ENCODE results near the gene DNAJB8.

DNAJB8 gene

DNA sequence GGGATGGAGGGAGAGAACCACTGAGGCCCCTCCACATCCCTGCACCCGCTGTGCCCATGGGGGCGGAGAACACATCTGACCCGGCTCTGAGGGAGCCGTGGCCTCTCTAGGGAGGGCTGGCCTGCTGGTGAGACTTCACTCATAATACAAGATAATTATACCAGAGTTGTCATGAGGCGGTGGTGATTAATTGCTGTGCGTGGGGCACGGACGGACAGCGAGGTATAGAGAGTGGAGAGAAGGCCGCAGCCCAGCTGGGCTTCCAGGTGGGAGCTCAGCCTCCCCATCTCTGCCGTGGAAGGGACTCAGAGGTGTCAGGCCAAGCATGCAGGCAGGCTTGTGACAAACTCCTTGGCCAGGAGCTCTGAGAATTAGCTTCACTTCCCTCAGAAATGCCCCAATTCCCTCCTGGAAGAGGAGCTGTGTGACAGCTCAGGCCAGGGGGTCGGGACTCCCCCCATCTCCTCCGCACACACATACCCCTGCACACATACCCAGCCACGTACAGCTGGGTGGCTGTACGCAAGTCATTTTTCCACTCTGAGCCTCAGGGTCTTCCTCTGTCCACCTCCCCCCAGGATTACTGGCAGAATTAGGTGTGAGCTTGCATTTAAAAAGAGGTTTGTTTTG lies 32.3 kb upstream of the DNAJB8 start:
- intact Hi-C loops (cut with micrococcal nuclease) = loop anchor here (10.0 kb wide), 1 partner anchor 86 kb away; no protein-coding TSS in a partner anchor
- H3K36me3 Mint-ChIP-seq (ENCODE audit: low read depth) = no peaks in the 10 kb centered on the region
- no peak overlapping the region for H3K4me3 Mint-ChIP-seq
- H3K27me3 Mint-ChIP-seq = peaks cover 52% of the 10 kb centered on the region
- no peaks in the 10 kb centered on the region for H3K9me3 Mint-ChIP-seq
- H3K27ac Mint-ChIP-seq = no peak overlapping the region
- H3K4me1 Mint-ChIP-seq (ENCODE audit: low read depth) = peaks cover 15% of the 10 kb centered on the region

DNA sequence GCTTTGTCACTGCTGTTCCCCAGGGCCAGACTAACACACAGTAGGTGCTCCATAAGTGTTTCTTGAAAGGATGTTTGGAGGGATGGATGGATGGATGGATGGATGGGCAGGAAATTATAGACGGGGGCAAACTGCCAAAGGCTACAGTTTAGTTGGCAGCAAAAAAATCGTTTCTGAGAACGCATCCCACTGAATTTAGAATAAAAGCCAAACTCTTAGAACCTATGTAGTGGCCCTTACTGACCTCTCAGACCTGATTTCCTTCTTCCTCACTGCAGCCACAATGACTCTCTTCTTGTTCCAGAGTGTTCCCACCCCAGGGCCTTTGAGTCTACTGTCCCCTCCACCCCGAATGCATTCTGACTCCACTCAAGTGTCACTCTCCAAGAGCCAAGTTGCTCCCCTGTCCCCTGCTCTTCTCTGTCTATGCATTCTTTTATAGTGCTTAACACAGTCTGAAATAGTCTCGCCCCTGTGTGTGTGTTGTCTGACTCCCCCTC lies 31.5 kb upstream of the DNAJB8 start:
- intact Hi-C loops (cut with micrococcal nuclease) = loop anchor here (10.0 kb wide), 1 partner anchor 87 kb away; no protein-coding TSS in a partner anchor
- Mint-ChIP-seq H3K27me3 (peaks cover 60% of the 10 kb centered on the region), H3K4me3 (peak overlapping the region; percentile 35), H3K9me3 (no peaks in the 10 kb centered on the region), H3K27ac (no peak overlapping the region), H3K36me3 (ENCODE audit: low read depth) (no peaks in the 10 kb centered on the region), H3K4me1 (ENCODE audit: low read depth) (peaks cover 20% of the 10 kb centered on the region)

DNA sequence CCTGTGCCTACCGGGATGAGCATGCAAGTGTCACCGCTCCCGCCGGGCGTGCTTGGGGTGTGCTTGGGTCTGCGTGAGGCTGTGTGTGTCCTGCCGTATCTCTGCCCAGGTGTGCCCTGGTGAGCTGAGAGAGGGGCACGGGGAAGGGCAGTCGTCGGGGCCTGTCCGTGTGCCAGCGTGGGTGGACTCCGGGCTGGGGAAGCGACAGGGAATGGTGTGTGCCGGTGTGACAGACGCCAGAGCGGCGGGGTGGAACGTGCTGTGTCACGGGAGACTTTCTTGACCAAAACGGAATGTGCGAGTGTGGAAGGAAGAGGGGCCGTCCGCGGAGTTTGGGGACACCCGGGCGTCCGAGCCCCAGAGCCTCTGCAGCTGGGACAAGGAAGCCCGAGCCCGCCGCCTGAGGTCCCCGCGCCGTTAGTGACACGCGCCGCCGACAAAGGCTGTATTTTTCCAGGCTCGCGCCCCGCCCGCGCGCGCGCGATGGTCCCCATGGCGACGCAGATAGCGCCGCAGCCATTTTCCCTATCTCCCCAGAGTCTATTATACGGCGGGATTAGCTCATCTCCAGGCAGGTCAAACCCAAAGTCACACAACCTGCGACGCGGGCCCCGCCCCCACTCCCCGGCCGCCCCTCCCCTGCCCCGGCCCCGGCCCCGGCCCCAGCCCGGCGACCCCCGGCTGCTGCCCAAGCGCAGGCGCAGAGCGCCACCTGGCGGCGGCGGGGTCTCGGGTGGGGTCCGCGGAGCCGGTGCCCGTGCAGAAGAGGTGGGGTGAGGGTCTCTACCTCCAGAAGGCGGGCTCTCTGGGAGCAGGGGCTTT lies 30.8 kb upstream of the DNAJB8 start:
- Mint-ChIP-seq H3K4me1 (ENCODE audit: low read depth) (peaks cover 20% of the 10 kb centered on the region), H3K4me3 (peak overlapping the region; percentile 67), H3K27me3 (peaks cover 65% of the 10 kb centered on the region), H3K27ac (no peak overlapping the region), H3K9me3 (no peaks in the 10 kb centered on the region), H3K36me3 (ENCODE audit: low read depth) (no peaks in the 10 kb centered on the region)
- intact Hi-C loops (cut with micrococcal nuclease) = loop anchor here (2.0 to 10.0 kb wide), 2 partner anchors 71 to 87 kb away; no protein-coding TSS in a partner anchor

DNA sequence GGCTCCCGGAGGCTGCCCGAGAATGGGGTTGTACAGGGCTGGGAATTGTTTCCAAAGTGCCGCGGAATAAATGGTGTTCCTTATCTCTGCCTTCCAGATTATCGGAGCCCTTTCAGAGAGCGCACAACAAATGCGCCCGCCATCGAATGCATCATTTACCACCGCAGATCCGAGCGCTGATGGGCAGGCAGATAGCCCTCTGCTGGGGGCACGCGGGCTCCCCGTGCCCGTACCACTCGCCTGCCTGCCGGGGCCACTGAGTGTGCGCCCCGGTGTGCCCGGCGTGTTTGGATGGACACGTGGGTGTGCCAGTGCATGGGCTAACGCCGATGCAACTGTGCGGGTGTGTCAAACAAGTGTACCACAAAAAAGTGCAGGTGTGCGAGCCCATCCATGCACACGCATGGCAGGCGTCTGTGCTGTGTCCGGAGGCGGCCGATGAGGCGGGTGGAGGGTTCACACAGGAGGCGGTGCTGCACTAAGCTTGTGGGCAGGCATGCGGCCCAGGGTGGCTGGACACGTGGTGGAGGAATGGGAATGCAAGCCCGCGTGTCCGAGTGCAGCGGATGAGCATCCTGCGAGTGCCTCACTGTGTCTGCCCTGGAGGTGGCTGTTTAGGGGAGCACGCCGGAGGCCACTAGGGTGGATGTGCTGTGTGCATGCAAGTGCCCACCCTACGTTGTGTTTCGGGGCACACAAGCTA lies 30.1 kb upstream of the DNAJB8 start:
- Mint-ChIP-seq H3K4me1 (ENCODE audit: low read depth) (peaks cover 25% of the 10 kb centered on the region), H3K9me3 (no peaks in the 10 kb centered on the region), H3K4me3 (peak overlapping the region; percentile 67), H3K27ac (no peak overlapping the region), H3K36me3 (ENCODE audit: low read depth) (no peaks in the 10 kb centered on the region), H3K27me3 (peaks cover 72% of the 10 kb centered on the region)
- intact Hi-C loops (cut with micrococcal nuclease) = loop anchor here (2.0 to 10.0 kb wide), 2 partner anchors 70 to 88 kb away; no protein-coding TSS in a partner anchor

DNA sequence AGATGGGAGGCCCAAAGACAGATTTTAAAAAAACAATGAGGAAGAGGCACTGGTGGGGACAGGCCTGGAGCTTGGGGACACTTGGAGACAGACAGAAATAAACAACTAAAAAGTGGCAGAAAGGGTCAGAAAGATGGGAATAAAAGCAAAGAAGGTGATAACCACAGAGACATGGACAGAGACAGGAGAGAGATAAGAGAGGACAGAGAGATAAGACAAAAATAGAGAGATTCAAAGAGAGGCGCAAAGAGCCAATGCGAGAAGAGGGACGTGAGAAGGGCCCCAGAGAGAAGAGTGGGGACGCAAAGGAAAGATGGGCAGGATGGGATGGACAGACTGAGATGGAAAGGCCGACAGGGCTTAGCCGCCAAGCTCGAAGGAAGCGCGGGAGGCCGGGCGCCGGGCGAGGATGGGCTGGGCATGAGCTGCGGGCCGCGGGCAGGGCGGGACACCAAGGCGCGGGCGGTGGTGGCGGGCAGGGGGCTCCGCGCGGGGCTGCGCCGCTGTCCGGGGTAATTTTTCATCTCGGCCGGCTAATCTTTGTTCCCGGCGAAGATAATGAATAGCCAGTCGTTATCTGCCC lies 29.4 kb upstream of the DNAJB8 start:
- Mint-ChIP-seq H3K4me3 (no peak overlapping the region), H3K9me3 (no peaks in the 10 kb centered on the region), H3K36me3 (ENCODE audit: low read depth) (no peaks in the 10 kb centered on the region), H3K27me3 (peaks cover 79% of the 10 kb centered on the region), H3K27ac (no peak overlapping the region), H3K4me1 (ENCODE audit: low read depth) (peaks cover 27% of the 10 kb centered on the region)
- intact Hi-C loops (cut with micrococcal nuclease) = loop anchor here (2.0 to 10.0 kb wide), 2 partner anchors 69 to 89 kb away; no protein-coding TSS in a partner anchor

DNA sequence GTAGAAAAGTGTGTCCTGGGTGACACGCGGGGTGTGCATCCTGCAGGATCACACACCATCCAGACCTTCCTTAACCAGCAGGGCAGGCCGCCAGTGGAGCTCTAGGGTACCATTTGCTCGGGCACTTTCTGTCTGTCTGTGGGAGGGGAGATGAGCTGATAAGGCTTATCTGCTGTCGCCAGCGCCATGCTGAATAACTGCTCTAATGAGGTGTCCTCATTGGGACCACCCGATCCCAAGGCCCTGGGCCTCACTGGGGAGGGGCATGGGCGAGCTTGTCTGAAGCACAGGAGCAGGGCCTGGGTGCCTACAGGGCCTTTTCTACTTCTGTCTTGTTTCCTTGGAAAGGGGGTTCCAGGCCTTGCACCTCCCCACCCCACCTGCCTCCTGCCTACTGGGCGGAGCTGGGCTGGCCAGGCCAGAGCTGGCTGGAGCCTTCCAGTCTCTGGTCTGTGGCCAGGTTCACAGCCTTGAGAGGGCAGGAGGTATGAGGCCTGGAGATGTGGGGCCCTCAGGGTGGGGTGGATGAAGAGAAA lies 28.8 kb upstream of the DNAJB8 start:
- intact Hi-C loops (cut with micrococcal nuclease) = loop anchor here (10.0 kb wide), 1 partner anchor 89 kb away; no protein-coding TSS in a partner anchor
- Mint-ChIP-seq H3K4me1 (ENCODE audit: low read depth) (peaks cover 27% of the 10 kb centered on the region), H3K9me3 (no peaks in the 10 kb centered on the region), H3K27ac (no peak overlapping the region), H3K27me3 (peaks cover 85% of the 10 kb centered on the region), H3K4me3 (no peak overlapping the region), H3K36me3 (ENCODE audit: low read depth) (no peaks in the 10 kb centered on the region)

DNA sequence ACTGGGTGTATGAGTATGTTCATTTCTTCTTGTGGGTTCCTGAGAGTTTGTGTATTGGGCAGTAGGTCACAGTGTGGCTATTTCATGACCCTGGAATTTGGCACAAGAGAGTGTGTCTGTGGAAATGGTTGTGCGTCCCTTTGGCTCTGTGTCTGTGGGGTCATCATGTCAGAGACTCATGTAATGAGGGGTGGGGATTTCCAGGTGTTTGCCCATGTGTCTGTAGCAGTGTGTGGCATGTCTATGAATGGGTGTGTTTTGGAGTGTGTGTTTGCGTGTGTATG lies 27.6 kb upstream of the DNAJB8 start:
- Mint-ChIP-seq H3K27me3 (peaks cover 90% of the 10 kb centered on the region), H3K36me3 (ENCODE audit: low read depth) (no peaks in the 10 kb centered on the region), H3K4me1 (ENCODE audit: low read depth) (peaks cover 37% of the 10 kb centered on the region), H3K9me3 (no peaks in the 10 kb centered on the region), H3K4me3 (no peak overlapping the region), H3K27ac (no peak overlapping the region)
- intact Hi-C loops (cut with micrococcal nuclease) = loop anchor here (10.0 kb wide), 1 partner anchor 90 kb away; no protein-coding TSS in a partner anchor

DNA sequence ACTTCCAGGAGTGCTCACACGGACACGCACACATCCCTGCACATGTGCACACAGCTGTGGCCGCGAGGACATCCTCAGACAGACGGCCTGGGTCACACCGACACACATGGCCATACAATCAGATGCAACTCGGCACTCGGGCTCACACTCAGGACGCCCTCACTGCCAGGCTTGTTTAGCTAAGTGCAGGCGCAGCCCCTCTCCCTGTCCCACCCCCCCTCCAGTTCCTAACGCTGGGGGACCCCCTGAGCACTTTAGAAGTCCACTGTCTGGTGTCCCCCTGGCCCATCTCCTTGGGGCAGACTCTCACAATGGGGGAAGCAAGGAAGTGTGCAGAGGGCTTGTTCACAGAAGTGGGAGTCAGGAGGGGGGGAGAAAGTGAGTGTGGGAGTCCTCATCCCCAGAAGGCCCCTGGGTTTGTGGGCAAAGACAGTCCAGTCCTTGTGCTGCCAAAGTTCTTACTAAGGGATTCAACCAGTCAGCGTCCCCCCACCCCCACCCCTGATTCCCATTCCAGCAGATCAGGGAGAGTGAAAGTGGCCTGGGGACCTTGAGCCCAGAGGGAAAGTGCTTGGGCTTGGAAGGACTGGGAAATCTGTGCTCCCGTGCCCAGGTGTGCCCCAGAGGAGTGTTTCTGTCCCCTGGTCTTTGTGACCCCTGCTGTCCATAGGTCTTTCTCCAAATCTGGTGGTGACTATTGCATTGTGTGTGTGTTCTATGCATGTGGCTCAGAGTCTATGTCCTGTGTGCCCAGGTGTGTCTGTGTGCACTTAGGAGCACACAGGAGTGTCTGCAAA lies 27.1 kb upstream of the DNAJB8 start:
- Mint-ChIP-seq H3K9me3 (no peaks in the 10 kb centered on the region), H3K36me3 (ENCODE audit: low read depth) (no peaks in the 10 kb centered on the region), H3K4me1 (ENCODE audit: low read depth) (peaks cover 38% of the 10 kb centered on the region), H3K4me3 (no peak overlapping the region), H3K27ac (no peak overlapping the region), H3K27me3 (peaks cover 91% of the 10 kb centered on the region)
- intact Hi-C loops (cut with micrococcal nuclease) = loop anchor here (10.0 kb wide), 1 partner anchor 91 kb away; no protein-coding TSS in a partner anchor

DNA sequence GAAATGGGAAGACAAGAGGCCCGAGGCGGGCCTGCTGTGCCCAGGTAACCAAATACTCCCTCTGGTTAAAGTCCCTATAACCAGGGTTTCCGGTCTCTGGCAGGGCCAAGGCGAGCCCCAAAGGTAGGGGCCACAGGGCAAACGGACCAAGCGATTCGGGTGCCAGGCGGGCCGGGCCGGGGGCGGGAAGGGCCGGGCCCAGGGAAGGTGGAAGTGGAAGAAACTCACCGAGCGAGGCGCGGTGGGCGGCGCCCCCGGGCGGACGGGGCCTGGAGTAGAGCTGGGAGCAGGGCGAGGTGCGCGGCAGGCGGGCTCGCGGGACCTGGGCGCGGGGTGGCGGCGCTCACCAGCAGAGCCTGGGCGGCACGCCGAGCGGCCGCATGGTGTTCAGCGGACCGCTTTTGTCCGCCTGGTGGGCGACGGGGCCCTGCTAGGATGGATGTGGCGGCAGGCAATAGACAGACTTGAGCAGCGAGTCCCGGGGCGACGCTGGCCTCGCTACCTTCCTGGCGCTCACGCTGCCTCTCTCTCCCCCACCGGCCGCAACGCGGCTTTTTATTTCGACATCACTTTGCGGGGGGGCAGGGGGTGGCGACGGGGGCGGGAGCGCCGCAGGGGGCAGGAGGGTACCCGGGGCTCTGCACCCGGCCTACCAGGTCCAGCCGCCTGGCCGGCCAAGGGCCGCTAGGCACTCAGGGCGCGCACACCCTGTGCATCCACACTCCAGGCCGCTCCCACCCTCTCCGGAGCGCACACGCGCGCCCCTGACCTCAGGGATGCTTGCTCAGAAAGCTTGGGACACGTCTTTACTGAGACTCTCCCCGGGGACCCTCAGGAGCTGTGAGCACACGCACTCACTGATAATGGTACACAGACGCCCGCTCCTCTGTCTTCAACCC lies 26.2 kb upstream of the DNAJB8 start, which contains the start of gene GATA2:
TSS of gene GATA2 (minus strand) at position 531 of the 899 bp plus-strand sequence. CDS start 6,170 bp downstream, outside the sequence.
- H3K9me3 Mint-ChIP-seq = no peaks in the 10 kb centered on the region
- H3K4me1 Mint-ChIP-seq (ENCODE audit: low read depth) = peaks cover 40% of the 10 kb centered on the region
- peaks cover 92% of the 10 kb centered on the region for H3K27me3 Mint-ChIP-seq
- intact Hi-C loops (cut with micrococcal nuclease) = loop anchor here (10.0 kb wide), 1 partner anchor 92 kb away; no protein-coding TSS in a partner anchor
- H3K4me3 Mint-ChIP-seq = peak within 1 kb of the TSS; percentile 18
- no peak within 1 kb of the TSS for H3K27ac Mint-ChIP-seq
- no peaks in the 10 kb centered on the region for H3K36me3 Mint-ChIP-seq (ENCODE audit: low read depth)

DNA sequence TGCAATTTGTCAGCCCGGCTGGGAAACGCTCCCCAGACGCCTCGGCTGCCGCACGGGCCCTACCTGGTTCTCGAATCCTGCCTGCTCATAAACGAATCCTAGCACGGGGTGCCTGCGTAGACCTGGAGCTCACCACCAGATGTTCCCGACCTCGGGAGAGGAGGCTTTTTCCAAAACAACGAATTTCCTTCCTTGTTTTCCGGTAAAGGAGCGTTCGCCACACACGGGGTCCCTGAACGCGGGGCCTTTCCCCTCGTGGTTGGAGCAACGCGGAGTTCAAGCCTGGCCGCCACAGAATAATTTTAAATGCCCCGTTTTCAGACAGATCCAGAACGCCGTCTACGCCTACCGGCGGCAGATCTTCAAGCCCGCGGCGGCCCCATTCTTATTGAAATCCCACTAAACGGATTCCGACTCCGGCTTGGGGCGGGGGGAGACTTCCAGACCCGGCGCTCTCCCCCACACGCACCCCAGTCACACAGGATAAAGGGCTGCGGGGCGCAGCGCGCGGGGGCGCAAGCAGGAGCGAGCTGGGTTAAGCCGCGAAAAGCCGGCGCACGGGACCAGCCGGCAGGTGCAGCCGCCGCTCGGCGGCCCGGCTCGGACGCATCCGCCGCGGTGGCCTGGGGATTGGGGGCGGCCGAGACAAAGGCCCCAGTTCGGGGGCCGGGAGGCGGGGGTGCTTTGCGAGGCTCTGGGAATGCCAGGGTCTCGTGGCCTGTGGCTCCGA lies 25.4 kb upstream of the DNAJB8 start:
- H3K27ac Mint-ChIP-seq = no peak overlapping the region
- no peak overlapping the region for H3K4me3 Mint-ChIP-seq
- peaks cover 93% of the 10 kb centered on the region for H3K27me3 Mint-ChIP-seq
- intact Hi-C loops (cut with micrococcal nuclease) = loop anchor here (10.0 kb wide), 1 partner anchor 93 kb away; no protein-coding TSS in a partner anchor
- peaks cover 41% of the 10 kb centered on the region for H3K4me1 Mint-ChIP-seq (ENCODE audit: low read depth)
- no peaks in the 10 kb centered on the region for H3K9me3 Mint-ChIP-seq
- H3K36me3 Mint-ChIP-seq (ENCODE audit: low read depth) = no peaks in the 10 kb centered on the region

DNA sequence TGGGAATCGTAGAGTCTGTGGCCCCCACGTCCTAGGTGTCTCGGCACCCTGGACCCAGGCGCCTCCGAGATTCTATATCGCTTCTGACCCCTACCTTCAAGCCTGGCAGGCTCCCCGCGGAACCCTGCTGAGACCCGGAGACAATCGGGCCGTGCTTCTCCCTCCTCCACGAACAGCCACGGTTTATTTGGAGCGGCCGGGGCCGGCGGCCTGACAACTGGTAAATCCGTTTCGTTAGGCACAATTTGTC lies 24.9 kb upstream of the DNAJB8 start:
- Mint-ChIP-seq H3K27ac (no peak overlapping the region), H3K4me3 (no peak overlapping the region), H3K4me1 (ENCODE audit: low read depth) (peaks cover 42% of the 10 kb centered on the region), H3K36me3 (ENCODE audit: low read depth) (no peaks in the 10 kb centered on the region), H3K27me3 (peaks cover 93% of the 10 kb centered on the region), H3K9me3 (no peaks in the 10 kb centered on the region)
- intact Hi-C loops (cut with micrococcal nuclease) = loop anchor here (10.0 kb wide), 1 partner anchor 93 kb away; no protein-coding TSS in a partner anchor

Measured in dendritic cell treated with granulocyte-macrophage colony-stimulating factor and Interleukin-4, amounts not matched to agents 40 ng/mL and 50 ng/mL, for 4 days (primary cell).